Esophagus squamous epithelium (tissue), 4 donors: ENCODE results near the gene USP11.
A peak's percentile ranks its signal among the peaks of the same experiment; 100 is the strongest.

Source experiments
- POLR2A ChIP-seq, 4 donors: fragments of 450-650 bp; IDR thresholded peaks; one replicate each; pipeline ENCODE4 v1.6.1; 2017; ENCODE audit warnings: antibody characterized with exemption in 4 of 4, mild to moderate bottlenecking in 4 of 4, moderate library complexity in 3 of 4
- TF ChIP-seq, protein P1 (sequence below), 6 experiments: fragments of 450-650 bp in 4 of 6; fragments of 200-600 bp in 2 of 6; sonication (generic) in 2 of 6; IDR thresholded peaks; one replicate each; pipeline ENCODE4 v1.5.1; 2016 to 2019; ENCODE audit warnings: antibody characterized with exemption in 6 of 6, mild to moderate bottlenecking in 4 of 6, moderate library complexity in 4 of 6

DNA sequence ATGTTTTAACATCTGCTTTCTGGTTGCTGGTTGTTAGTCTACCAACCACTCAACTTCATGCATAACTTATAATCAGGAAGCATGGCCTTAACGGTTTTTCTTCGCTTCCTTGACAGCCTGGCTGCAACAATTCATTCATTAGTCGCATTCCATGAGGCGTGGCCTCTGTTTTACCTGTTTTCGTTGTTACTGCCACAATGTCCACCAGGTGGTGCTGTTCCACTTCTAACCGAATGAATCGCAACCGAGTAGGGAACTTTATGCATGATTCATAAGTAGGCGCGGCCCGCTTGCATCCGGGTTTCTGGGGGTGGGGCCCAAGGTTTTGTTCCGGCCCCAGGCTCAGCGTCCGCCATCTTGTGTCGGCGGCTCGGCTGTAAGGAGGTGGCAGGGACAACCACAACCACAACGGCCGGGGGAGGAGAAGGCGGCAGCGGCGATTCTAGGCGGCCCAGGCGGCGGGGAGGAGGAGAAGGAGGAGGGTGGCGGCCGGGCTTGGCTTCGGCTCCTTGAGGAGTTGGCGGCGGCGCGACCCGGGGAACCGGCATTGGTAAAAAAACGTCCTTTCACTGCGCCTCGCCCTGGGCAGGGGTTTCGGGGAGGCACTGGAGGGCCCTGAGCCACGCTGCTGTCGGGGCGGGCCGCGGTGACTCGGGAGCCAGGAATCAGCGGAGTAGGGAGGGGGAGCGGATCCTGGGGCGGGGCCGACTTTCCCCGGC lies 39.2 kb upstream of the USP11 start, which contains the start of gene UBA1:
- TF ChIP-seq, protein P1, sequence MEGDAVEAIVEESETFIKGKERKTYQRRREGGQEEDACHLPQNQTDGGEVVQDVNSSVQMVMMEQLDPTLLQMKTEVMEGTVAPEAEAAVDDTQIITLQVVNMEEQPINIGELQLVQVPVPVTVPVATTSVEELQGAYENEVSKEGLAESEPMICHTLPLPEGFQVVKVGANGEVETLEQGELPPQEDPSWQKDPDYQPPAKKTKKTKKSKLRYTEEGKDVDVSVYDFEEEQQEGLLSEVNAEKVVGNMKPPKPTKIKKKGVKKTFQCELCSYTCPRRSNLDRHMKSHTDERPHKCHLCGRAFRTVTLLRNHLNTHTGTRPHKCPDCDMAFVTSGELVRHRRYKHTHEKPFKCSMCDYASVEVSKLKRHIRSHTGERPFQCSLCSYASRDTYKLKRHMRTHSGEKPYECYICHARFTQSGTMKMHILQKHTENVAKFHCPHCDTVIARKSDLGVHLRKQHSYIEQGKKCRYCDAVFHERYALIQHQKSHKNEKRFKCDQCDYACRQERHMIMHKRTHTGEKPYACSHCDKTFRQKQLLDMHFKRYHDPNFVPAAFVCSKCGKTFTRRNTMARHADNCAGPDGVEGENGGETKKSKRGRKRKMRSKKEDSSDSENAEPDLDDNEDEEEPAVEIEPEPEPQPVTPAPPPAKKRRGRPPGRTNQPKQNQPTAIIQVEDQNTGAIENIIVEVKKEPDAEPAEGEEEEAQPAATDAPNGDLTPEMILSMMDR (IDR thresholded peaks at IDR 0.05), result peak; percentile 81 to 99 (median 90)
- peak in 2 of 4 donors; percentile 64 to 82 for TF ChIP-seq POLR2A (IDR thresholded peaks at IDR 0.05)
